HepG2 (cell line): ENCODE results near the gene NOXA1. TPM values are rescaled to one million over a fixed set of nuclear protein-coding genes. Genes with fewer than 3 reads are reported as not detected.

Experiments
- ARNTL ChIP-seq: sonication (generic); formaldehyde crosslinking; IDR thresholded peaks from 2 replicates; pipeline ENCODE4 v1.4.0; 2020; ENCODE audit warnings: mild to moderate bottlenecking, missing genetic modification reagents
- BRCA1 ChIP-seq: sonication (generic); formaldehyde crosslinking; IDR thresholded peaks from 2 replicates; pipeline ENCODE4 v1.4.0; 2020; ENCODE audit warnings: missing genetic modification reagents
- CC2D1A ChIP-seq: sonication (generic); formaldehyde crosslinking; IDR thresholded peaks from 2 replicates; pipeline ENCODE4 v1.8.1; 2023; ENCODE audit warnings: mild to moderate bottlenecking, missing genetic modification reagents
- CCAR2 ChIP-seq: fragments of 200-400 bp; formaldehyde crosslinking; optimal IDR thresholded peaks from 2 replicates; pipeline ENCODE3; 2018; ENCODE audit warnings: low read depth, mild to moderate bottlenecking, low read length, moderate library complexity
- EP300 ChIP-seq, 3 experiments: sonication (generic) in 1 of 3; formaldehyde crosslinking in 1 of 3; IDR thresholded peaks; 2 replicates each; pipeline versions ENCODE4 v1.5.1 to v1.6.1; 2011 to 2020; ENCODE audit warnings: low read depth in 2 of 3, low read length in 2 of 3, borderline replicate concordance in 1 of 3, improper control_type of control experiment in 1 of 3, mild to moderate bottlenecking in 1 of 3, missing genetic modification reagents in 1 of 3, moderate library complexity in 1 of 3
- ERF ChIP-seq: IDR thresholded peaks from 2 replicates; pipeline ENCODE4 v1.6.1; 2018; ENCODE audit warnings: missing biosample characterization, missing genetic modification reagents
- FOXJ3 ChIP-seq: sonication (generic); formaldehyde crosslinking; IDR thresholded peaks from 2 replicates; pipeline ENCODE4 v1.4.0; 2020; ENCODE audit warnings: missing genetic modification reagents, mild to moderate bottlenecking, borderline replicate concordance
- MIER3 ChIP-seq: IDR thresholded peaks from 2 replicates; pipeline ENCODE4 v1.6.1; 2016; ENCODE audit warnings: missing compliant biosample characterization, borderline replicate concordance
- RBAK ChIP-seq: sonication (generic); formaldehyde crosslinking; IDR thresholded peaks from 2 replicates; pipeline ENCODE4 v1.5.1; 2020; ENCODE audit warnings: mild to moderate bottlenecking, missing genetic modification reagents
- RBFOX2 ChIP-seq: fragments of 200-400 bp; formaldehyde crosslinking; IDR thresholded peaks from 2 replicates; pipeline ENCODE4 v1.6.1; 2017; ENCODE audit warnings: low read depth, mild to moderate bottlenecking, low read length
- RFXANK ChIP-seq: IDR thresholded peaks from 2 replicates; pipeline ENCODE4 v1.6.1; 2016
- SP4 ChIP-seq: sonication (generic); formaldehyde crosslinking; IDR thresholded peaks from 2 replicates; pipeline ENCODE4 v1.8.1; 2023; ENCODE audit warnings: mild to moderate bottlenecking, missing genetic modification reagents
- ZBTB7B ChIP-seq: sonication (generic); formaldehyde crosslinking; IDR thresholded peaks from 2 replicates; pipeline ENCODE4 v1.4.0; 2020; ENCODE audit warnings: missing genetic modification reagents
- ZFP62 ChIP-seq: sonication (generic); formaldehyde crosslinking; IDR thresholded peaks from 2 replicates; pipeline ENCODE4 v1.4.0; 2020; ENCODE audit warnings: missing genetic modification reagents
- ZNF256 ChIP-seq: sonication (generic); formaldehyde crosslinking; conservative IDR thresholded peaks from 2 replicates; pipeline ENCODE4 v1.4.0; 2020; ENCODE audit warnings: missing genetic modification reagents
- ZNF354B ChIP-seq: sonication (generic); formaldehyde crosslinking; IDR thresholded peaks from 2 replicates; pipeline ENCODE4 v1.8.0; 2022; ENCODE audit warnings: mild to moderate bottlenecking, missing genetic modification reagents
- ZNF367 ChIP-seq: sonication (generic); formaldehyde crosslinking; IDR thresholded peaks from 2 replicates; pipeline ENCODE4 v1.4.0; 2020; ENCODE audit warnings: missing genetic modification reagents, borderline replicate concordance
- polyA plus RNA-seq, 8 experiments: library from polyadenylated mRNA; depleted of rRNA in 3 of 8; stranded (reverse) in 7 of 8; unstranded in 1 of 8; fragments of >200 nt; fragmentation: Illumina TruSeq in 4 of 8; extraction: Trizol in 4 of 8; gene quantifications; 2 replicates each; pipeline versions ENCODE4 v1.2.1 to v1.2.3, GENCODE V29; 2011 to 2016; ENCODE audit warnings: low read depth in 4 of 8, missing spikeins in 1 of 8, mixed read lengths in 1 of 8; ENCODE audit not compliant: insufficient read depth in 1 of 8
- total RNA-seq, 5 experiments: library from RNA; depleted of rRNA; stranded (reverse); fragments of >200 nt; fragmentation: Illumina TruSeq; extraction: Trizol; gene quantifications; 2 replicates each; pipeline ENCODE4 v1.2.3, GENCODE V29; 2016; ENCODE audit warnings: low read depth in 1 of 5
- TF ChIP-seq, protein P1 (sequence below): sonication (generic); formaldehyde crosslinking; IDR thresholded peaks from 2 replicates; pipeline ENCODE4 v1.4.0; 2020; ENCODE audit warnings: missing genetic modification reagents
- TF ChIP-seq, protein P2 (sequence below): IDR thresholded peaks from 2 replicates; pipeline ENCODE4 v1.6.1; 2016; ENCODE audit warnings: missing biosample characterization, missing genetic modification reagents, low read depth
- TF ChIP-seq, protein P3 (sequence below): sonication (generic); formaldehyde crosslinking; IDR thresholded peaks from 2 replicates; pipeline ENCODE4; 2020; ENCODE audit warnings: missing genetic modification reagents, mild to moderate bottlenecking, borderline replicate concordance
- TF ChIP-seq, protein P4 (sequence below): sonication (generic); formaldehyde crosslinking; IDR thresholded peaks from 2 replicates; pipeline ENCODE4 v1.4.0; 2020; ENCODE audit warnings: missing genetic modification reagents, borderline replicate concordance

The NOXA1 gene
- total and polyA plus RNA-seq, 2 of the 13 experiments (the other 11 are each of a cell fraction or from before 2014, with no cell fraction given): 0.78 to 1.2 TPM

DNA sequence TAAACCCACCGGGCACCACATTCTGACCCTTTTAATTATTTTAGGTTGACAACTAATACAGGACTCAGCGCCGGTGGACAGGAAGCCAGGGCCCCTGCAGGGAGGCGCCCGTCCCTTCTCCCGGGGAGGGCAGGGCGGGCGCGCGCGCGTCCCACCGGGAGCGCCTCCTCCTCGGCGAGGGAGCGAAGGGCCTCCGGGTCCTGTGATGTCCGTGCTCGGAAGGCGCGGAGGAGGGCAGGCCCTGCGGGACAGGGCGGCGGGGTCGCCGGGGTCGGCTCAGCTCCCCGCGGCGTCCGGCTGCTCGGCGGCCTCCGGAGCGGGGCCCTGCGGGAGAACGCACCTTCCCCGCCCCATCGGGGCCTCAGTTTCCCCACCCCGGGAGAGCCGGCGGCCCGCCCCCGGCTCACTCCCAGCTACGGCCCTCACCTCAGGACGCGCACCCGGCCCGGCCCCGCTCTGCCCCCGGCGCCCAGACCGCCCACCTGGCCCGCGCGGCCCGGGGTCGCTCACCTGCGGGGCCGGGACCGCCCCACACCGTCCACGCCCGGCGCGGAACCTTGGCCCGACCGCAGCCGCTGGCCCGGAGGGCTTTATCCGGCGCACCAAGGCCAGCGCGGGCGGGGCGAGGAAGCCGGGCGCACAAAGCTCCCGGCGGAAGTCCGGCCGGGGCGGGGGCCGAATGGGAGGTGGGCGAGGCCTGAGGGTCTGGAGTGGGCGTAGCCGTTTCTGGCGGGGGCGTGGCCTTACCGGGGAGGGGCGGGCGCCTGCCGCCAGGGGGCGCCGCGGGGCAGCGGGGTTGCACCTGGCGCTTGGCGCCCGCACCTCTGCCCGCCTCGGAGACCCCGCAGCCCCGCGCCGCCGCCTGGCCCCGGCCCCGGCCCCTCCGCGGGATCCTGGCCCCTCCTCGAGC, at the start of gene NOXA1, which contains the start of gene EXD3 (continued):
- TF ChIP-seq, protein P1, sequence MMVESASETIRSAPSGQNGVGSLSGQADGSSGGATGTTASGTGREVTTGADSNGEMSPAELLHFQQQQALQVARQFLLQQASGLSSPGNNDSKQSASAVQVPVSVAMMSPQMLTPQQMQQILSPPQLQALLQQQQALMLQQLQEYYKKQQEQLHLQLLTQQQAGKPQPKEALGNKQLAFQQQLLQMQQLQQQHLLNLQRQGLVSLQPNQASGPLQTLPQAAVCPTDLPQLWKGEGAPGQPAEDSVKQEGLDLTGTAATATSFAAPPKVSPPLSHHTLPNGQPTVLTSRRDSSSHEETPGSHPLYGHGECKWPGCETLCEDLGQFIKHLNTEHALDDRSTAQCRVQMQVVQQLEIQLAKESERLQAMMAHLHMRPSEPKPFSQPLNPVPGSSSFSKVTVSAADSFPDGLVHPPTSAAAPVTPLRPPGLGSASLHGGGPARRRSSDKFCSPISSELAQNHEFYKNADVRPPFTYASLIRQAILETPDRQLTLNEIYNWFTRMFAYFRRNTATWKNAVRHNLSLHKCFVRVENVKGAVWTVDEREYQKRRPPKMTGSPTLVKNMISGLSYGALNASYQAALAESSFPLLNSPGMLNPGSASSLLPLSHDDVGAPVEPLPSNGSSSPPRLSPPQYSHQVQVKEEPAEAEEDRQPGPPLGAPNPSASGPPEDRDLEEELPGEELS (CRISPR knock-in tag): peak; percentile 47; the same call in 1 of the 2 replicates
- TF ChIP-seq, protein P2, sequence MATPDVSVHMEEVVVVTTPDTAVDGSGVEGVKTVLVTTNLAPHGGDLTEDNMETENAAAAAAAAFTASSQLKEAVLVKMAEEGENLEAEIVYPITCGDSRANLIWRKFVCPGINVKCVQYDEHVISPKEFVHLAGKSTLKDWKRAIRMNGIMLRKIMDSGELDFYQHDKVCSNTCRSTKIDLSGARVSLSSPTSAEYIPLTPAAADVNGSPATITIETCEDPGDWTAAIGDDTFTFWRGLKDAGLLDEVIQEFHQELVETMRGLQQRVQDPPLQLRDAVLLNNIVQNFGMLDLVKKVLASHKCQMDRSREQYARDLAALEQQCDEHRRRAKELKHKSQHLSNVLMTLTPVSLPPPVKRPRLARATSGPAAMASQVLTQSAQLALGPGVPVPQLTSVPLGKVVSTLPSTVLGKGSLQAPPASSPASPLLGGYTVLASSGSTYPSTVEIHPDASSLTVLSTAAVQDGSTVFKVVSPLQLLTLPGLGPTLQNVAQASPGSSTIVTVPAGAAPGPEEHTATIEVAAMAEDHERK: no peak
- TF ChIP-seq, protein P3, sequence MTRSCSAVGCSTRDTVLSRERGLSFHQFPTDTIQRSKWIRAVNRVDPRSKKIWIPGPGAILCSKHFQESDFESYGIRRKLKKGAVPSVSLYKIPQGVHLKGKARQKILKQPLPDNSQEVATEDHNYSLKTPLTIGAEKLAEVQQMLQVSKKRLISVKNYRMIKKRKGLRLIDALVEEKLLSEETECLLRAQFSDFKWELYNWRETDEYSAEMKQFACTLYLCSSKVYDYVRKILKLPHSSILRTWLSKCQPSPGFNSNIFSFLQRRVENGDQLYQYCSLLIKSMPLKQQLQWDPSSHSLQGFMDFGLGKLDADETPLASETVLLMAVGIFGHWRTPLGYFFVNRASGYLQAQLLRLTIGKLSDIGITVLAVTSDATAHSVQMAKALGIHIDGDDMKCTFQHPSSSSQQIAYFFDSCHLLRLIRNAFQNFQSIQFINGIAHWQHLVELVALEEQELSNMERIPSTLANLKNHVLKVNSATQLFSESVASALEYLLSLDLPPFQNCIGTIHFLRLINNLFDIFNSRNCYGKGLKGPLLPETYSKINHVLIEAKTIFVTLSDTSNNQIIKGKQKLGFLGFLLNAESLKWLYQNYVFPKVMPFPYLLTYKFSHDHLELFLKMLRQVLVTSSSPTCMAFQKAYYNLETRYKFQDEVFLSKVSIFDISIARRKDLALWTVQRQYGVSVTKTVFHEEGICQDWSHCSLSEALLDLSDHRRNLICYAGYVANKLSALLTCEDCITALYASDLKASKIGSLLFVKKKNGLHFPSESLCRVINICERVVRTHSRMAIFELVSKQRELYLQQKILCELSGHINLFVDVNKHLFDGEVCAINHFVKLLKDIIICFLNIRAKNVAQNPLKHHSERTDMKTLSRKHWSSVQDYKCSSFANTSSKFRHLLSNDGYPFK (CRISPR knock-in tag): peak; percentile 44; the same call in 1 of the 2 replicates
- TF ChIP-seq CC2D1A (no peak), EP300 (IDR thresholded peaks at IDR 0.05; ENCODE audit: low read depth in 2 of 2, low read length in 2 of 2) (no peak; a peak in 1 of 4 replicates), EP300 (CRISPR knock-in tag; IDR thresholded peaks at IDR 0.05; ENCODE audit: borderline replicate concordance) (no peak; the same call in 1 of the 2 replicates), ZNF354B (no peak), RBFOX2 (peak; percentile 87), ZNF367 (no peak), ZNF256 (CRISPR knock-in tag) (no peak; the same call in 1 of the 2 replicates), CCAR2 (no peak), BRCA1 (CRISPR knock-in tag) (no peak), RBAK (CRISPR knock-in tag) (no peak), MIER3 (peak; percentile 71; the same call in 1 of the 2 replicates), SP4 (CRISPR knock-in tag) (peak; percentile 93), ERF (CRISPR knock-in tag) (peak; percentile 81), FOXJ3 (CRISPR knock-in tag) (no peak), RFXANK (CRISPR knock-in tag) (no peak), ZFP62 (CRISPR knock-in tag) (no peak), ARNTL (no peak; the same call in 1 of the 2 replicates), ZBTB7B (CRISPR knock-in tag) (peak; percentile 74)
- TF ChIP-seq, protein P4, sequence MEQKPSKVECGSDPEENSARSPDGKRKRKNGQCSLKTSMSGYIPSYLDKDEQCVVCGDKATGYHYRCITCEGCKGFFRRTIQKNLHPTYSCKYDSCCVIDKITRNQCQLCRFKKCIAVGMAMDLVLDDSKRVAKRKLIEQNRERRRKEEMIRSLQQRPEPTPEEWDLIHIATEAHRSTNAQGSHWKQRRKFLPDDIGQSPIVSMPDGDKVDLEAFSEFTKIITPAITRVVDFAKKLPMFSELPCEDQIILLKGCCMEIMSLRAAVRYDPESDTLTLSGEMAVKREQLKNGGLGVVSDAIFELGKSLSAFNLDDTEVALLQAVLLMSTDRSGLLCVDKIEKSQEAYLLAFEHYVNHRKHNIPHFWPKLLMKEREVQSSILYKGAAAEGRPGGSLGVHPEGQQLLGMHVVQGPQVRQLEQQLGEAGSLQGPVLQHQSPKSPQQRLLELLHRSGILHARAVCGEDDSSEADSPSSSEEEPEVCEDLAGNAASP (CRISPR knock-in tag): 0 out of 2 replicates have a peak, but pooled peaks have one; percentile 43
